ENCODE measurements around the gene CLIP3. TPM values are rescaled to one million over a fixed set of nuclear protein-coding genes. Genes with fewer than 3 reads are reported as not detected.
"Not testable (repeated sequence)": the region's sequence is repeated elsewhere in the genome, so short reads cannot be mapped to it uniquely, and the experiment has no call there.

The CLIP3 gene
- total and polyA plus RNA-seq, 2 experiments from 2014 or later = 14.9 to 49.0 TPM

DNA sequence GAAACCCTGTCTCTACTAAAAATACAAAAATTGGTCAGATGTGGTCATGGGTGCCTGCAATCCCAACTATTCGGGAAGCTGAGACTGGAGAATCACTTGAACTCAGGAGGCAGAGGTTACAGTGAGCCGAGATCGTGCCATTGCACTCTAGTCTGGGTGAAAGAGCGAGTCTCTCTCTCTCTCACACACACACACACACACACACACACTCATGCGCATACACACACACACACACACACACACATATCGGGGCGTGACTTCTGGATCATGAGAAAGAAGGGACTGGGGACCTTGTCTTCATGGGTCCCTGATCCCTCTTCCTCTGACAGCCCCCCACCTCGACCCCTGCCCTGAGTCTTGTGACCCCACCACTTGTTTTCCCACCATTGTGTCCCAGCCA lies 49.5 kb downstream of the CLIP3 start:
- no peaks in the 10 kb centered on the region for H3K4me1 ChIP-seq (ENCODE audit: insufficient read depth)
- no peaks in the 10 kb centered on the region for H3K36me3 ChIP-seq (ENCODE audit: low read depth)
- no peak overlapping the region for H3K4me2 ChIP-seq (ENCODE audit: unreplicated experiment)
- no peaks in the 10 kb centered on the region for H3K9me2 ChIP-seq (ENCODE audit: insufficient read depth)
- no peaks in the 10 kb centered on the region for H3K9me3 ChIP-seq (ENCODE audit: low read depth)
- TF ChIP-seq EZH2phosphoT487 (IDR thresholded peaks at IDR 0.05; ENCODE audit: insufficient read depth, low read depth) (no peak), EZH2 (IDR thresholded peaks at IDR 0.05; ENCODE audit: insufficient read depth, poor library complexity, severe bottlenecking) (no peak)
- no peaks in the 10 kb centered on the region for H3K79me2 ChIP-seq (ENCODE audit: insufficient read depth)
- no peak overlapping the region for H3K9ac ChIP-seq
- H3K27me3 ChIP-seq (replicated peaks; ENCODE audit: insufficient read depth) = peaks cover 16% of the 10 kb centered on the region
- H3F3A ChIP-seq (ENCODE audit: insufficient read depth) = no peaks in the 10 kb centered on the region
- no peak overlapping the region for H2AFZ ChIP-seq
- no peak overlapping the region for H3K4me3 ChIP-seq
- 63 to 66% methylated on average over 6 to 8 of the region's 8 CpGs for WGBS, 2 experiments (ENCODE audit: low coverage in 1 of 2, low lambda C conversion rate in 2 of 2, missing lambda C conversion rate in 2 of 2)
- H3K27ac ChIP-seq = no peak overlapping the region
- in situ Hi-C loops (cut with MboI) = no loop called here
- H4K20me1 ChIP-seq (ENCODE audit: insufficient read depth) = no peaks in the 10 kb centered on the region
- no peak for DNase-seq

DNA sequence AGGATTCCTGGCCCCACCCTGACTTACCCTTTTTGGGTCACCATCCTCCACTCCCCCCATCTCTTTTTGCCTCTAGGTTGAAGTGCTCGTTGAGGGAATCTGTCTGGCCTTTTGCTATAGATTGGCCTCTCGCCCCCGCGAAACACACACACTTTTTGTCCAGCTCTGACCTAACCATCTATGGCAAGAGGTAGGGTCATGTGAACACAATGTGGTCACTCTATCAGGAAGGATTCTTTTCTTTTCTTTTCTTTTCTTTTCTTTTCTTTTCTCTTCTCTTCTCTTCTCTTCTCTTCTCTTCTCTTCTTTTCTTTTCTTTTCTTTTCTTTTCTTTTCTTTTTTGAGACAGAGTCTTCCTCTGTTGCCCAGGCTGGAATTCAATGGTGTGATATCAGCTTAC lies 51.7 kb downstream of the CLIP3 start:
- H3K27ac ChIP-seq; H3F3A ChIP-seq (ENCODE audit: insufficient read depth); H3K36me3 ChIP-seq (ENCODE audit: low read depth); in situ Hi-C loops (cut with MboI); H3K4me1 ChIP-seq (ENCODE audit: insufficient read depth); H3K4me2 ChIP-seq (ENCODE audit: unreplicated experiment); H3K9ac ChIP-seq; H3K4me3 ChIP-seq; H4K20me1 ChIP-seq (ENCODE audit: insufficient read depth); H3K27me3 ChIP-seq (replicated peaks; ENCODE audit: insufficient read depth); DNase-seq; H2AFZ ChIP-seq; H3K79me2 ChIP-seq (ENCODE audit: insufficient read depth); H3K9me2 ChIP-seq (ENCODE audit: insufficient read depth); H3K9me3 ChIP-seq (ENCODE audit: low read depth): not testable (repeated sequence)
- 45 to 58% methylated on average over 4 of the region's 4 CpGs for WGBS, 2 experiments (ENCODE audit: low coverage in 1 of 2, low lambda C conversion rate in 2 of 2, missing lambda C conversion rate in 2 of 2)

DNA sequence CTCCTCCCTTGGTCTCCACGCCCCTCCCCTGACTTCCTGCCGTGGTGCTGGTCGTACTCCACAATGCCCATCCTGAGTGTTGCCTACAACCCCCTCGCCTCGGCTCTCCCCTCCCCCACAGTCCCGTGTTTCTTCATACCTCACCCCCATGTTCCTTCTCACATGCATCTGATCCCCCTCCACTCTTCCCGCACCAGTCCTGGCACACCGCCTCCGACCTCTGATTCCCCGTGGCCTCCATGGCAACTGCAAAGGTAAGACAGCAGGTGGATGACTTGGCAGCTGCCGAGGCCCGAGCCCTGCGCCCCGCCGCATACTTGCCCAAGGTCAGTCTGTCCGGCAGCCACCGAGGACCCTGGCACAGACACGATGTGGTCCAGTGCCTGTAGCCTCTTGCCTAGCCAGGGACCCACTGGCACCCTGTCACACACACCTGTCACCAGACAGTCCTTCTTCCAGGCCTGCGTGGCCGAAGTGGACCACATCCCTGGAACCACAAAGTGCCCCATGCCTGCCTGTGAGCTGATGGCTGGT lies 53.8 kb downstream of the CLIP3 start:
- in situ Hi-C loops (cut with MboI) = no loop called here
- H3K4me3 ChIP-seq = no peak overlapping the region
- TF ChIP-seq EZH2 (IDR thresholded peaks at IDR 0.05; ENCODE audit: insufficient read depth, poor library complexity, severe bottlenecking) = no peak
- no peak for TF ChIP-seq EZH2phosphoT487 (IDR thresholded peaks at IDR 0.05; ENCODE audit: insufficient read depth, low read depth)
- no peaks in the 10 kb centered on the region for H3K4me1 ChIP-seq (ENCODE audit: insufficient read depth)
- no peak for DNase-seq
- H4K20me1 ChIP-seq (ENCODE audit: insufficient read depth) = no peaks in the 10 kb centered on the region
- no peaks in the 10 kb centered on the region for H3K36me3 ChIP-seq (ENCODE audit: low read depth)
- WGBS, 2 experiments (ENCODE audit: low coverage in 1 of 2, low lambda C conversion rate in 2 of 2, missing lambda C conversion rate in 2 of 2) = 53 to 70% methylated on average over 15 to 20 of the region's 20 CpGs
- no peak overlapping the region for H3K9ac ChIP-seq
- H3K9me2 ChIP-seq (ENCODE audit: insufficient read depth) = no peaks in the 10 kb centered on the region
- no peaks in the 10 kb centered on the region for H3F3A ChIP-seq (ENCODE audit: insufficient read depth)
- no peaks in the 10 kb centered on the region for H3K27me3 ChIP-seq (replicated peaks; ENCODE audit: insufficient read depth)
- H2AFZ ChIP-seq = no peak overlapping the region
- H3K79me2 ChIP-seq (ENCODE audit: insufficient read depth) = no peaks in the 10 kb centered on the region
- H3K27ac ChIP-seq = no peak overlapping the region
- no peak overlapping the region for H3K4me2 ChIP-seq (ENCODE audit: unreplicated experiment)
- H3K9me3 ChIP-seq (ENCODE audit: low read depth) = no peaks in the 10 kb centered on the region

DNA sequence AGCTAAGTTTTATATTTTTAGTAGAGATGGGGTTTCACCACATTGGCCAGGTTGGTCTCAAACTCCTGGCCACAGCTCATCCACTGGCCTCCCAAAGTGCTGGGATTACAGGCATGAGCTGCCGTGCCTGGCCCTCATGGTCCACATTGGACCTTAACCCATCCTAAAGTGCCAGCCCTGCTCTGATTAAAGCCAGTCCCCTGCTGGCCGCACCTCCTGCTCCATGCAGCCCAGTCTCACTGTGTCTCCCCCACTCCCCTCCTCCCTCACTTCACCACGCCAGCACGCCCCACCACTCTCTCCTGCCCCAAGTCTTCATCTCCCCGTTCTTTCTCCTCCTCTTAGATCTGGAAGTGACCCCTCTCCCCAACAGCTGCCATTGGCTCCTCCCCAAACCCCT lies 54.4 kb downstream of the CLIP3 start:
- no peak overlapping the region for H3K9ac ChIP-seq
- 43 to 80% methylated on average over 1 to 5 of the region's 5 CpGs for WGBS, 2 experiments (ENCODE audit: low coverage in 1 of 2, low lambda C conversion rate in 2 of 2, missing lambda C conversion rate in 2 of 2)
- TF ChIP-seq EZH2phosphoT487 (IDR thresholded peaks at IDR 0.05; ENCODE audit: insufficient read depth, low read depth) (no peak), EZH2 (IDR thresholded peaks at IDR 0.05; ENCODE audit: insufficient read depth, poor library complexity, severe bottlenecking) (no peak)
- H3K27ac ChIP-seq = no peak overlapping the region
- in situ Hi-C loops (cut with MboI) = no loop called here
- no peaks in the 10 kb centered on the region for H4K20me1 ChIP-seq (ENCODE audit: insufficient read depth)
- H3K4me3 ChIP-seq = no peak overlapping the region
- H3K4me1 ChIP-seq (ENCODE audit: insufficient read depth) = no peaks in the 10 kb centered on the region
- no peak overlapping the region for H2AFZ ChIP-seq
- H3K36me3 ChIP-seq (ENCODE audit: low read depth) = no peaks in the 10 kb centered on the region
- H3F3A ChIP-seq (ENCODE audit: insufficient read depth) = no peaks in the 10 kb centered on the region
- H3K27me3 ChIP-seq (replicated peaks; ENCODE audit: insufficient read depth) = no peaks in the 10 kb centered on the region
- DNase-seq = no peak
- no peaks in the 10 kb centered on the region for H3K9me3 ChIP-seq (ENCODE audit: low read depth)
- H3K4me2 ChIP-seq (ENCODE audit: unreplicated experiment) = no peak overlapping the region
- H3K79me2 ChIP-seq (ENCODE audit: insufficient read depth) = no peaks in the 10 kb centered on the region
- H3K9me2 ChIP-seq (ENCODE audit: insufficient read depth) = no peaks in the 10 kb centered on the region
